Cardiac muscle cell (in vitro differentiated cells and primary cell): ENCODE measurements around the gene TRAF2. TPM values are rescaled to one million over a fixed set of nuclear protein-coding genes. Genes with fewer than 3 reads are reported as not detected.
A peak's percentile ranks its signal among the peaks of the same experiment; 100 is the strongest.
"Not testable (repeated sequence)": the region's sequence is repeated elsewhere in the genome, so short reads cannot be mapped to it uniquely, and the experiment has no call there.

ENCODE experiments used
- DNase-seq, 2 donors: peaks; one replicate each; pipeline versions ENCODE4 v3.0.0 to v3.0.0-alpha.2; 2010 to 2017; ENCODE audit warnings: low read depth in 1 of 2, low spot score in 1 of 2
- H3K27ac ChIP-seq: fragments of 200-600 bp; sonication (generic); 2 replicates; pipeline ENCODE4 v1.5.1; 2016
- H3K27me3 ChIP-seq: fragments of 200-600 bp; sonication (generic); 2 replicates; pipeline ENCODE4 v1.6.0; 2016; ENCODE audit warnings: control low read depth
- H3K36me3 ChIP-seq: fragments of 200-600 bp; sonication (generic); 2 replicates; pipeline ENCODE4 v1.5.1; 2016; ENCODE audit warnings: control low read depth
- H3K4me1 ChIP-seq: fragments of 200-600 bp; sonication (generic); 2 replicates; pipeline ENCODE4 v1.8.1; 2017; ENCODE audit warnings: low read depth, mild to moderate bottlenecking, mixed run types
- H3K4me3 ChIP-seq: fragments of 200-600 bp; sonication (generic); 2 replicates; pipeline ENCODE4 v1.5.1; 2016; ENCODE audit warnings: mild to moderate bottlenecking
- H3K9me3 ChIP-seq: fragments of 200-600 bp; sonication (generic); 2 replicates; pipeline ENCODE4 v1.5.1; 2017; ENCODE audit warnings: low read depth, mild to moderate bottlenecking, control low read depth
- polyA plus RNA-seq: library from polyadenylated mRNA; unstranded; fragments of >200 nt; fragmentation: Nextera tagmentation; extraction: Ambion mirVana; gene quantifications from 2 replicates; pipeline ENCODE4 v1.2.1, GENCODE V29; 2016
- total RNA-seq: library from RNA; depleted of rRNA; stranded (reverse); fragments of >200 nt; gene quantifications from 2 replicates; pipeline ENCODE4 v1.2.3, GENCODE V29; 2016
- TF ChIP-seq, protein P1 (sequence below): IDR thresholded peaks from 2 replicates; pipeline ENCODE4 v1.5.1; 2012; ENCODE audit warnings: low read depth, mild to moderate bottlenecking, low read length

Gene TRAF2
- total and polyA plus RNA-seq, 2 experiments from 2014 or later = 25.6 to 37.2 TPM

DNA sequence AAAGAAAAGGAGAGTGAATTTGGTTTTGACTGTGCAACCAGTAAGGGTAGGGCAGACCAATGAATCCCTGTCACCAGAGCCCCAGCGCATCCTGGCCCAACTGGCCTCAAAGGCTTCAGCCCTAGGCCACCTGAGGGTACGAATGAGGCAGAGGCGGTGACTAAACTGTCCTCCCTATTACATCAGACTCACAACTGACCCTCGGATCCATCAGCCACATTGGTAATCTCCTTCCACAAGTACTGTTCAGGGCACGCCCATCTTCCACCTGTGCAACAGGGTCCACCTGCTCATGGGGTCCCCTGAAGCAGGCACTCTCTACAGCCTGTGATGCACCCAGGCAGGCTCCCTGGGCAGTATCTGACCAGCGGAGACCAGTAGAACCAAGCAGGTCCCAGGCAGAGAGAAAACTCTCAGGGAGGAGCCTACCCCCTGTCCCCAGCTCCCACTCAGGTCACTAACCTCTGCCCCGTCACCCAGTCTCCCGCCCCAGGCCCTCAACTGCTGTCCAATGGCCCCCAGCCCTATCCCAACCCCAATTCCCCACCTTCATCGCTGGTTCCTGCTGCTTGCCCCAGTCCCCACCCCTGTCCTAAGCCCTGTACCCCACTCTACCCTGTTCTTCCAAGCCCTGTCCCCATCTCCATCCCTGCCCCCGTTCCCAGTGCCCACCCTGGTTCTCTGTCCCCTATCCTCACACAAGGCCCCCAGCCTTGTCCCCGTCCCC is 21.1 kb upstream of the TRAF2 start:
- TF ChIP-seq, protein P1, sequence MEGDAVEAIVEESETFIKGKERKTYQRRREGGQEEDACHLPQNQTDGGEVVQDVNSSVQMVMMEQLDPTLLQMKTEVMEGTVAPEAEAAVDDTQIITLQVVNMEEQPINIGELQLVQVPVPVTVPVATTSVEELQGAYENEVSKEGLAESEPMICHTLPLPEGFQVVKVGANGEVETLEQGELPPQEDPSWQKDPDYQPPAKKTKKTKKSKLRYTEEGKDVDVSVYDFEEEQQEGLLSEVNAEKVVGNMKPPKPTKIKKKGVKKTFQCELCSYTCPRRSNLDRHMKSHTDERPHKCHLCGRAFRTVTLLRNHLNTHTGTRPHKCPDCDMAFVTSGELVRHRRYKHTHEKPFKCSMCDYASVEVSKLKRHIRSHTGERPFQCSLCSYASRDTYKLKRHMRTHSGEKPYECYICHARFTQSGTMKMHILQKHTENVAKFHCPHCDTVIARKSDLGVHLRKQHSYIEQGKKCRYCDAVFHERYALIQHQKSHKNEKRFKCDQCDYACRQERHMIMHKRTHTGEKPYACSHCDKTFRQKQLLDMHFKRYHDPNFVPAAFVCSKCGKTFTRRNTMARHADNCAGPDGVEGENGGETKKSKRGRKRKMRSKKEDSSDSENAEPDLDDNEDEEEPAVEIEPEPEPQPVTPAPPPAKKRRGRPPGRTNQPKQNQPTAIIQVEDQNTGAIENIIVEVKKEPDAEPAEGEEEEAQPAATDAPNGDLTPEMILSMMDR = no peak
- H3K9me3 ChIP-seq = no peaks in the 10 kb centered on the region

DNA sequence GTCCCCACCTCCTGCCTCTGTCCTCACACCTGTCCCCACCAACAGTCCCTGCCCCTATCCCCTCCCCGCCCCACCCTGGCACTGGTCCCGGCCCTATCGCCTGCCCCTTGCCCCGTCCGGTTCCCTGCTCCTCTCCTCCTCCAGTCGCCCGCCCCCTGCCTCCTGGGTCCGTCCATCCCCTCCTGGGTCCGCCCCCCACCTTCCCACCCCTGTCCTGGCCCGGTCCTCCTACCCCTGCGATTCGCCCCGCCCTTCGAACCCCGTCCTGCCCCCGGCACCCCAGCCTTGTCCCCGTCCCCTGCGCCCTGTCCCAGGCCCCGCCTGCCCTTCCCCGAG is 20.6 kb upstream of the TRAF2 start:
- TF ChIP-seq, protein P1 = no peak
- peak overlapping the region; percentile 95 for H3K27ac ChIP-seq
- no peaks in the 10 kb centered on the region for H3K27me3 ChIP-seq
- H3K4me3 ChIP-seq = peak overlapping the region; percentile 99
- DNase-seq = no peak
- no peaks in the 10 kb centered on the region for H3K9me3 ChIP-seq
- peaks cover 5% of the 10 kb centered on the region for H3K4me1 ChIP-seq
- H3K36me3 ChIP-seq = peaks cover 19% of the 10 kb centered on the region

More for the DNA sequence above, 21.1 kb upstream of the TRAF2 start:
- H3K4me3 ChIP-seq = peak overlapping the region; percentile 99
- H3K27ac ChIP-seq = peak overlapping the region; percentile 95
- no peaks in the 10 kb centered on the region for H3K27me3 ChIP-seq
- H3K36me3 ChIP-seq = peaks cover 19% of the 10 kb centered on the region
- no peak for DNase-seq
- peaks cover 5% of the 10 kb centered on the region for H3K4me1 ChIP-seq

DNA sequence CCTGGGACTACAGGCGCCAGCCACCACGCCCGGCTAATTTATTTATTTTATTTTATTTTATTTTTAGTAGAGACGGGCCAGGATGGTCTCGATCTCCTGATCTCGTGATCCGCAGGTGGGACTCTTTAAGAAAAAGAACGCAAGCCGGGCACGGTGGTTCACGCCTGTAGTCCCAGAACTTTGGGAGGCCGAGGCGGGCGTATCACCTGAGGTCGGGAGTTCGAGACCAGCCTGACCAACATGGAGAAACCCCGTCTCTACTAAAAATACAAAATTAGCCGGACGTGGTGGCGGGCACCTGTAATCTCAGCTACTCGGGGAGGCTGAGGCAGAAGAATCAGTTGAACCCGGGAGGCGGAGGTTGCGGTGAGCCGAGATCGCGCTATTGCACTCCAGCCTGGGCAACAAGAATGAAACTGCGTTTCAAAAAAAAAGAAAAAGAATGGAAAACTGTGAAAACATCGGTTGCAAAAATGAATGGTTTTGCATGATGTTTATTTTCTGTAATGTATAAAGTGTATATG is 19.4 kb upstream of the TRAF2 start:
- not testable (repeated sequence) for H3K27me3 ChIP-seq, H3K9me3 ChIP-seq, H3K4me1 ChIP-seq, DNase-seq
- peaks cover 15% of the 10 kb centered on the region for H3K36me3 ChIP-seq
- H3K4me3 ChIP-seq = peak overlapping the region; percentile 99
- peak overlapping the region; percentile 95 for H3K27ac ChIP-seq

DNA sequence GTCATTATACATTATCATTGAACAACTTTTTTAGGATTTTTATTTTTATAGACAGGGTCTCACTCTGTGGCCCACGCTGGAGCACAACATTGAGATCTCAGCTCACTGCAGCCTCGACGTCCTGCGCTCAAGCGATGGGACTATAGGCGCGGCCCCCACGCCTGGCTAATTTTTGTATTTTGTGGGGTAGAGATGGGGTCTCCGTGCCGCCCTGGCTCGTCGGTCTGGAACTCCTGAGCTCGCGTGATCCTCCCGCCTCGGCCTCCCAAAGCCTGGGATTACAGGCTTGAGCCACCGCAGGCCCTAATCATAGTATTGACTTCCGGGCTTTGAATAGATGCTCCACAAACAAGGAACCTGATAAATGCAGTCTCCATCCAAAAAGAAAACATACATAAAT is 18.8 kb upstream of the TRAF2 start:
- Histone ChIP-seq H3K9me3 (no peaks in the 10 kb centered on the region), H3K27me3 (no peaks in the 10 kb centered on the region), H3K27ac (no peak overlapping the region), H3K4me3 (no peak overlapping the region), H3K36me3 (peaks cover 14% of the 10 kb centered on the region), H3K4me1 (peaks cover 5% of the 10 kb centered on the region)
- TF ChIP-seq, protein P1 = no peak
- no peak for DNase-seq

DNA sequence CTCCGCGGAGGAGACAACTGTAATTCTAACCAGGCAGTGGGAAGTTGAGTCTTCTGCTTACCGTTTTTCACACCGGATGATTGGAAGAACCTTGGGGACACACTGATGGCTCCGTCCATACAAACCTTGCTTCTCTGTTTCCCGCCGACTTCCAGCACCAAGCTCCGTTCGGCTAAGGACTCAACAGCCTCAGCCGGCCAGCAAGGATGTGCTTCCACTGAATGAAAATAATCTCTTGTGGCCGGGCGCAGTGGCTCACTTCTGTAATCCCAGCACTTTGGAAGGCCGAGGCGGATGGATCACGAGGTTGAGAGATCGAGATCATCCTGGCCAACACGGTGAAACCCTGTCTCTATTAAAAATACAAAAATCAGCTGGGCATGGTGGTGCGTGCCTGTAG is 18.4 kb upstream of the TRAF2 start:
- Histone ChIP-seq H3K4me3 (no peak overlapping the region), H3K27me3 (no peaks in the 10 kb centered on the region), H3K9me3 (no peaks in the 10 kb centered on the region), H3K27ac (no peak overlapping the region), H3K4me1 (peaks cover 5% of the 10 kb centered on the region), H3K36me3 (peaks cover 10% of the 10 kb centered on the region)
- DNase-seq = no peak
- TF ChIP-seq, protein P1 = no peak

DNA sequence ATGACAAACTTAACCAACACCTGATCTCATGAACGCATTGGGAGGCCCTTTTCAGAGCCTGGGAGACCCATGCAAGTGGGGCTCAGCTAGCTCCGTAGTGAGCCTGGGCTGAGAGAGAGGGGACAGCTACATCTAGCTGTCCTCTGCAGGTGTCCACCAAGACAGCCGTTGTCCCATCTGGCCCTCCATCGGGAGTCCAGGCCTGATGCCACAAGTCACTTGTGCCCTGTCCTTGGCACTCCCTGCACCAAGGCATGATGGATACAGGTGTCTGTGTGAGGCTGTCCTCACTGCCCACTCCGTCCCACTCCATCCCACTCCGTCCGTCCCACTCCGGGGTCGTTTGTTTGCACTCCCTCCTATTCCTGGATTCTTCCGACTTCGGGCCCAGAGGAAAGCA is 17.7 kb upstream of the TRAF2 start:
- no peak for DNase-seq
- Histone ChIP-seq H3K9me3 (no peaks in the 10 kb centered on the region), H3K27ac (no peak overlapping the region), H3K4me3 (no peak overlapping the region), H3K27me3 (no peaks in the 10 kb centered on the region), H3K36me3 (peaks cover 3% of the 10 kb centered on the region), H3K4me1 (peaks cover 5% of the 10 kb centered on the region)
- TF ChIP-seq, protein P1 = no peak

DNA sequence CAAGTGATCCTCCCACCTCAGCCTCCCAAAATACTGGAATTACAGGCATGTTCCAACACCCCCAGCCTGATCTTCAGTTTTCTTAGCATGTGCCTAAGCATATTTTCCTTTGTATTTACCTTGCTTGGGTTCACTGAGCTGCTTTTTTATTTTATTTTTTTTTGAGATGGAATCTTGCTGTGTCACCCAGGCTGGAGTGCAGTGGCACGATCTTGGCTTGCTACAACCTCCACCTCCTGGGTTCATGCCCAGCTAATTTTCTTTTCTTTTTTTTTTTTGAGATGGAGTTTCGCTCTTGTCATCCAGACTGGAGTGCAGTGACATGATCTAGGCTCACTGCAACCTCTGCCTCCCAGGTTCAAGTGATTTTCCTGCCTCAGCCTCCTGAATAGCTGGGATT is 16.7 kb upstream of the TRAF2 start:
- not testable (repeated sequence) for H3K36me3 ChIP-seq, H3K4me1 ChIP-seq, DNase-seq, H3K27ac ChIP-seq, H3K9me3 ChIP-seq, H3K4me3 ChIP-seq, H3K27me3 ChIP-seq
